Nephron progenitor cell (in vitro differentiated cells): ENCODE measurements around the gene RBP3.

Experiments used
- DNase-seq: peaks from one replicate; pipeline ENCODE4 v3.0.0; 2021
- H3K27ac Mint-ChIP-seq: 2 replicates; pipeline ENCODE4 v1.8.0; 2021; ENCODE audit warnings: mild to moderate bottlenecking, moderate library complexity, mixed read lengths
- H3K27me3 Mint-ChIP-seq: 2 replicates; pipeline ENCODE4 v1.8.0; 2021; ENCODE audit warnings: mild to moderate bottlenecking, low read depth, mixed read lengths; ENCODE audit not compliant: poor library complexity
- H3K36me3 Mint-ChIP-seq: 2 replicates; pipeline ENCODE4 v1.8.0; 2021; ENCODE audit warnings: low read depth, mixed read lengths
- H3K4me1 Mint-ChIP-seq: 2 replicates; pipeline ENCODE4 v1.8.0; 2021; ENCODE audit warnings: mixed read lengths
- H3K4me3 Mint-ChIP-seq: 2 replicates; pipeline ENCODE4 v1.8.0; 2021; ENCODE audit warnings: mild to moderate bottlenecking, moderate library complexity, mixed read lengths
- H3K9me3 Mint-ChIP-seq: 2 replicates; pipeline ENCODE4 v1.8.0; 2021; ENCODE audit warnings: mild to moderate bottlenecking, moderate library complexity, mixed read lengths
- CTCF ChIP-seq: fragments of 200-600 bp; sonication (generic); IDR thresholded peaks from 2 replicates; pipeline ENCODE4 v1.5.0; 2021; ENCODE audit warnings: antibody characterized with exemption

RBP3 gene

GRCh38 chr10:47401874-47402640 is 53.9 kb downstream of the RBP3 start:
- no peak for DNase-seq
- Mint-ChIP-seq H3K36me3 (no peaks in the 10 kb centered on the region), H3K4me1 (peaks cover 23% of the 10 kb centered on the region), H3K9me3 (peaks cover 11% of the 10 kb centered on the region), H3K27ac (peak overlapping the region; percentile 88), H3K4me3 (no peak overlapping the region), H3K27me3 (peaks cover 9% of the 10 kb centered on the region)
- no peak for TF ChIP-seq CTCF

- Mint-ChIP-seq H3K27me3 (peaks cover 9% of the 10 kb centered on the region), H3K27ac (peak overlapping the region; percentile 46), H3K36me3 (no peaks in the 10 kb centered on the region), H3K4me3 (no peak overlapping the region), H3K9me3 (peaks cover 11% of the 10 kb centered on the region), H3K4me1 (peaks cover 23% of the 10 kb centered on the region)
- TF ChIP-seq CTCF: no peak
- no peak for DNase-seq
Measured at GRCh38 chr10:47402641-47403301, 54.6 kb downstream of the RBP3 start.

- peaks cover 4% of the 10 kb centered on the region for H3K9me3 Mint-ChIP-seq
Measured at GRCh38 chr10:47403446-47404318, 55.5 kb downstream of the RBP3 start.

GRCh38 chr10:47404446-47404845 is 56.3 kb downstream of the RBP3 start:
- H3K9me3 Mint-ChIP-seq: no peaks in the 10 kb centered on the region
- H3K4me3 Mint-ChIP-seq: no peak overlapping the region
- H3K4me1 Mint-ChIP-seq: peaks cover 25% of the 10 kb centered on the region
- H3K27ac Mint-ChIP-seq: no peak overlapping the region
- H3K36me3 Mint-ChIP-seq: no peaks in the 10 kb centered on the region
- TF ChIP-seq CTCF: no peak
- no peak for DNase-seq
- H3K27me3 Mint-ChIP-seq: peaks cover 3% of the 10 kb centered on the region

More at GRCh38 chr10:47403446-47404318, 55.5 kb downstream of the RBP3 start:
- no peak for DNase-seq
- H3K27ac Mint-ChIP-seq: peak overlapping the region; percentile 46
- no peak for TF ChIP-seq CTCF
- H3K4me3 Mint-ChIP-seq: no peak overlapping the region
- H3K36me3 Mint-ChIP-seq: no peaks in the 10 kb centered on the region
- peaks cover 23% of the 10 kb centered on the region for H3K4me1 Mint-ChIP-seq
- peaks cover 3% of the 10 kb centered on the region for H3K27me3 Mint-ChIP-seq

GRCh38 chr10:47404937-47405336 is 56.8 kb downstream of the RBP3 start:
- Mint-ChIP-seq H3K36me3 (no peaks in the 10 kb centered on the region), H3K27me3 (peaks cover 3% of the 10 kb centered on the region), H3K9me3 (no peaks in the 10 kb centered on the region), H3K27ac (no peak overlapping the region), H3K4me1 (peaks cover 28% of the 10 kb centered on the region), H3K4me3 (no peak overlapping the region)
- no peak for DNase-seq
- no peak for TF ChIP-seq CTCF
